Activated CD4-positive, alpha-beta T cell treated with anti-CD3 and anti-CD28 coated beads for 1 hour (primary cell): ENCODE results near the gene DNAJC28.
"Not testable (repeated sequence)": the region's sequence is repeated elsewhere in the genome, so short reads cannot be mapped to it uniquely, and the experiment has no call there.

ENCODE experiments used
- DNase-seq: peaks from one replicate; pipeline ENCODE4 v3.0.0-alpha.2; 2020

Gene DNAJC28

GRCh38 chr21:33480481-33481103 lies 10.9 kb downstream of the DNAJC28 start:
- no peak for DNase-seq

GRCh38 chr21:33479679-33480480 lies 11.6 kb downstream of the DNAJC28 start, which contains the start of gene TMEM50B:
Gene TMEM50B (minus strand): TSS chr21:33479974. CDS start chr21:33468885, 11,089 bp downstream.
- peak; percentile 91 for DNase-seq

- DNase-seq, result no peak
These were observed 12.4 kb downstream of the DNAJC28 start for GRCh38 chr21:33478935-33479678.

DNA sequence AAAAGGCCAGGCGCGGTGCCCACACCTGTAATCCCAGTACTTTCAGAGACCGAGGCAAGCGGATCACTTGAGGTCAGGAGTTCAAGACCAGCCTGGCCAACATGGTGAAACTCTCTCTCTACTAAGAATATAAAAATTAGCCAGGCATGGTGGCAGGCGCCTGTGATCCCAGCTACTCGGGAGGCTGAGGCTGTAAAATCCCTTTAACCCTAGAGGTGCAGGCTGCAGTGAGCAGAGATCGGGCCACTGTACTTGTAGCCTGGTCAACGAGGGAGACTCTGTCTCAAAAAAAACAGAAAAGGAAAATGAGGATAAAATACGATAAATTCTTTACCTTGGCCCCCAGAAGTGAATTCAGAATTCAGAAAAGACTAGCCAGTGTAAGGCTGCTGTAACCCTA lies 13.3 kb downstream of the DNAJC28 start:
- no peak for DNase-seq

- no peak for DNase-seq
These were observed 14.4 kb downstream of the DNAJC28 start for GRCh38 chr21:33477066-33477465.

DNA sequence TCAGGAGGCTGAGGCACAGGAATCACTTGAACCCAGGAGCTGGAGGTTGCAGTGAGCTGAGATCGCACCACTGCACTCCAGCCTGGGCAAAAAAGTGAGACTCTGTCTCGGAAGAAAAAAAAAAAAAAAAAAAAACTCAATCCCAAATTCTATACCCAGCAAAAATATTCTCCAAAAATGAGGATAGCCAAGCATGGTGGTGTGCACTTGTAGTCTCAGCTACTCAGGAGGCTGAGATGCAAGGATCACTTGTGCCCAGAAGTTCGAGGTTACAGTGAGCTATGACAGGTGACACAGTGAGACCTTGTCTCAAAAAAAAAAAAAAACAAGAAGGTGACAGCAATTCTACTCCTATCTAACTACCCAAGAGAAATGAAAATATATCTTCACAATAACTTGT lies 18.2 kb downstream of the DNAJC28 start:
- no peak for DNase-seq

DNA sequence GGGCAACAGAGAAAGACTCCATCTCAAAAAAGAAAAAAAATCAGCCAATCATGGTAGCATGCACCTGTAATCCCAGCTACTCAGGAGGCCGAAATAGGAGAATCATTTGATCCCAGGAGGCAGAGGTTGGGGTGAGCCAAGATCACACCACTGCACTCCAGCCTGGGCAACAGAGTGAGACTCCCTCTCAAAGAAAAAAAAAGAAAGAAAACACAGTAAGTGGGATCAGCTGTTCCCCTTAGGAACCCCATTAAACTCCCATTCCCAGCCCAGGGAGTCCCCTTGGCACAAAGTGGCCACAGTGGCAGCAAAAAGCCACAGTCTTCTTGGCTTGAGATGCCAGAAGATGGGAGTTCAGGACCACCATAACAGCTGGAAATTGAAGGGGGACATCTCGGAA lies 20.8 kb downstream of the DNAJC28 start:
- no peak for DNase-seq

- not testable (repeated sequence) for DNase-seq
These were observed 22.3 kb downstream of the DNAJC28 start for GRCh38 chr21:33469183-33469582.

DNA sequence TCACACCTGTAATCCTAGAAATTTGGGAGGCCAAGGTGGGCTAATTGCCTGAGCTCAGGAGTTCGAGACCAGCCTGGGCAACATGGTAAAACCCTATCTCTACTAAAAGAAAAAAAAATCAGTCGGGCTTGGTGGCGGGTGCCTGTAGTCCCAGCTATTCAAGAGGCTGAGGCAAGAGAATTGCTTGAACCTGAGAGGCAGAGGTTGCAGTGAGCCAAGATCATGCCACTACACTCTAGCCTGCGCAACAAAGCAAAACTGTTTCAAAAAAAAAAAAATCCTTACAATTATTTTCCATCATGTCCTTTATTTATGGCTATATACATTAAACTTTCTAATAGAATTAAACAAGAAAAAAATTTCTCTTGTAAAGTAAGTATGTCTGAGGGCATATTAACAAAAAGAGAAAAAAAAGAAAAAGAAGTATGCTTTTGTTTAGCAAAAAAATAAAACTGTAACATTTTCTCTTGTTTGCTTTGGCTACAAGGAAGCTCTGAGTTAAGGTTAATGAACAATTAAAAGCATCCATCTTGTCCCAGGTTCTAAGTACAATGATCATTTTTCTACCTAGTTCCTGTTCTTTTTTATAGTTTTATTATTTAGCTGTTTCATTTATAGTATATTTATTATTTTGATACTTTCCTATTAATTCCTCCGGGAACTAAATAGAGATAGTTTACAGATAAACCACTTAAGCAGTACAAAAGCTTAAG lies 29.8 kb downstream of the DNAJC28 start:
- DNase-seq, result no peak

- no peak for DNase-seq
These were observed 32.7 kb downstream of the DNAJC28 start for GRCh38 chr21:33458861-33459260.

DNA sequence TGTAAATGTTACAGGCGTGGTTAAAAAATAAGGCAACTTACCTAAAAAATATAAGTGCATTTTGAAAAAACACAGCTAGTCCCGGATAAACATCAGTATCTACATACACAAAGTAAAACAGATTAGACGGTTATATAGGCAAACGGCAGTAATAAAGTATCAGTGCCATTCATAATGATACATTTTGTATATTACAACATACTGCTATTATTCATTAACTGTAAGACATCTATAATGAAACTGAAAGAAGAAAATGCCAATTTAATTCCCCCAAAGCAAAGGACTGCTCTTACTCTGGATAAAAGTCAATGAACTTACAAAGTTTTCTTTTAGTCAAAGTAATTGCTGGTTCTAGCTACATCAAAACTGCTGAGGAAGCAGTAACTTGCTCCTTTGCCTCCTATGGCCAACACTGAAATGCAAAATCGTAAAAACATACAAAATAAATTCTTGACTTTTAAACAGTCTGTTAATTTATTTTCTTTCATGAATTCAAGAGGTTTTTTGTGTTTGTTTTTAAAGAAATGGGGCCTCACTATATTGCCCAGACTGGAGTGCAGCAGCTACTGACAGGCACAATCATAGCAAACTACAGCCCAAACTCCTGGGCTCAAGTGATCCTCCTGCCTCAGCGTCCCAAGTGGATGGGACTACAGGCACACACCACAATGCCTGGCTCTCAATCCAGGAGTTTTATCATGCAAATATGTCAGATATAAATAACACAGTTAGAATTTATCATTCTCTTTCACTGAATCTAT lies 35.6 kb downstream of the DNAJC28 start:
- no peak for DNase-seq

DNA sequence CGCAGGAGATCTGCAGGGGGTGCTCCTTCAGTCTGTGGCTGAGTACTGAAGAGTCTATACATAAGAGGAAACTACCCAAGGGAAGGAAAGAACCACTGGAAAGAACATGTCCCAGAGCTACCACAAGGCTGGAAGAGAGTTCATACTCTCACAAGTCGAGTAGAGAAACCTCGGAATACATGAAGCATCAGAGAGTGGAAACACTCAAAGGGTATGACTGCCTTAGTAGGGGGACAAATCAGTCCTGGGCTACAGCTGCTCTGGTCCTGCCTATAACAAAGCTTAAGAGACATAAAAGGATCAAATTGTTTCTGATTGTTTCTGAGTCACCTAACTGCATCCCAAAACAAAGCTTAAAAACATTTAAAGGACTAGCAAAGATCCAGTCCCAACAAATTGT lies 39.2 kb downstream of the DNAJC28 start:
- no peak for DNase-seq

DNA sequence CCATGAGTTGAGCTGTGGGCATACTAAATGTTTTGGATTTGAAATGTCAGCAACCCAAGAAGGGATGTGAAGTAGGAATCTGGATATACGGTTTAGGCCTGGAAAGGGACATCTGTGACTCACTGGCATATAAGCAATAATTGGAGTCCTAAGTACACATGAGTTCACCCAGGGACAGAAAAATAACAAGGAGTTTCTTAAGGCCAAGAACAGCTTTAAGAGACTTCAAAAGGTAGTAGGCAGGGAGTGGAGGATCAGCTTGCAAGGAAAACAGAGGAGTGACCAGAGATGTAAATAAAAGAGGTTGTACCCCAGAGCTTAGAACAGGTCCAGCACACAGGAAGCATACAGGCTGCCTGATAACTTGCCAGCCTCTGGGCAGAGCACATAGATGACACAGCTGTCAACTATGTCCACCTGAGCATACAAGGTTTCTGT lies 39.9 kb downstream of the DNAJC28 start:
- DNase-seq, result no peak

DNA sequence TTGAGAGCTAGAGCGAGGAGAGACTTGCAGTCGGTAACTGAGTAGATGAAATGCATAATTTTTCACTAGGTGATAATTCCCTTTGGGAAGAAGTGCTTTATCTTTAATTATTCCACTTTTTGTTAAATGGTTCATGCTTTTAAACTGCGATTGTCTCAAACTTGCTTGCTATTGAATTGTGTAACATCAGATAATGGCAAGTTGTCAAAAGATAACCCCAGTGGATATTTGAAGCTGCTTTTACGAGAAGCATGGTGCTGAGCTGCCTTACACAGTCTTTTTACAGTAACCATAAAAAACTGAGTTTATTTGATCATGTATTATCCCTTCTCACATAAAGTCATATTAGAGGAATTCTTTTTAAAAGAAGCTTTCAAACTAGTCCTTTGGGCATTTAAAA lies 41.9 kb downstream of the DNAJC28 start:
- DNase-seq, result no peak

- DNase-seq, result not testable (repeated sequence)
These were observed 44.9 kb downstream of the DNAJC28 start for GRCh38 chr21:33446620-33447019.

DNA sequence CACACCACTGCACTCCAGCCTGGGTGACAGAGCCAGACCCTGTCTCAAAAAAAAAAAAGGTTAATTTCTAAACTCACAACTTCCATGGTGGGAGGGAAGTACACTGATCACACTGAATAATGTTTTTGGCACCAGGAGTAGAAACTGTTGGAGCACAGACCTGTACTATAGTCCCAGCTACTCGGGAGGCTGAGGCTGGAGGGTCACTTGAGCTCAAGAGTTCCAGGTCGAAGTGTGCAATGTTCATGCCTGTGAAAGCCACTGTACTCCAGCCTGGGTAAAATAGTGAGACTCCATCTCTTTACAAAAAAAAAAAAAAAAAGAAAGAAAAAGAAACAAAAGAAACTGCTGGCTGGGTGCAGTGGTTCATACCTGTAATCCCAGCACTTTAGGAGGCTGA lies 47.0 kb downstream of the DNAJC28 start:
- no peak for DNase-seq

DNA sequence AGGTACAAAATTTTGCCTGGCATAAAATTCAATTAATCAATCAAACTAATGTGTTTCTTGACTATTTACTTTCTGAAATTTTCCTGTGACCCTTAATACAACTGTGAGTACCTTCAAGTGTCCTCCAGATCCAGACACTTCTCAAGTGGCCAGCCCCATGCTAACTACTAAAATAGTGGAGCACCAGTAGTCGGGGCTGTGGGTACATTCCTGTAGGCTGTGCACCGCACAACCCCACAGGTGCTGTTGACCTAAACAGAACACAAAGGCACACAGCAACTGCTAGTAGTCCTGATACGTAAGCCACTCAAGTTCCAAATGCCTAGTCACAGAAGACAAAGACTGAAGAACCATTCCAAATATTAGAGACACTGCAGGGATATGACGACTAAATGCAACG lies 48.3 kb downstream of the DNAJC28 start:
- no peak for DNase-seq

DNA sequence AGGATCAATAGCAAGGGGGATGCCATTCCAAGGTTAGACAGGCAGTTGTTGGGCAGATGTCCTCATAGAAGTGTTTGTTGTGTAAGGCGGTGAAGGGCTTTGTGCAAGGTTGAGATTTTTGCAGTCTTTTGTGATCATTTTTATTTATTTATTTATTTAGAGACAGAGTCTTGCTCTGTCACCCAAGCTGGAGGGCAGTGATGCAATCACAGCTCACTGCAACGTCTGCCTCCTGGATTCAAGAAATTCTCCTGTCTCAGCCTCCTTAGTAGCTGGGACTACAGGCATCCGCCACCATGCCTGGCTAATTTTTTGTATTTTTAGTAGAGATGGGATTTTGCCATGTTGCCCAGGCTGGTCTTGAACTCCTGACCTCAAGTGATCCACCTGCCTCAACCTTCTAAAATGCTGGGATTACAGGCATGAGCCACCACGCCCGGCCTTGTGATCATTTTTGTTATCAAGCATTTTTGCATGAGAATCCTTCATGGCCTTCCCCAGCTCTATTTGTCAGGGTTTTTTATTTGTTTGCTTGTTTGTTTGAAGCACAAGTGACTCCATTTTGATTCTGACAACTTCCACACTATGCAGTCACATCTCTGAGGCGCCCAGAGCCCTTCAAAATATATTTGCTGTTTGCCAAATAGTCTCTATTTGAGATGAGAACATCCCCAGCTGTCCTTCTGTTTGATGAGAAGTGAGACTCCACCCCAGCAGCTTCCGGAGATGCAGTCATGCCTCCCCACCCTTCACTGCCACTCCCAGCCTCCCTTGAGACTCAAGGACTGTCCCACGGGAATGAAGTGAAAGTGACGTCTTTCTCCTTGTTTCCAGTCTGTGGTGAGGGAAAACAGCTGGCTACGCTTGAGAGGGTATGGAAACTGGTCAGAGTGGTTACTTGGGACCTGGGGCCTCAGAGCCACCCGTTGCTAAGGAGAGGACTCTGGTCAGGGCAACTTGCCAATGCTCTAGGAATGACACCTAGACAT lies 49.7 kb downstream of the DNAJC28 start:
- no peak for DNase-seq
